Measurements from ENCODE around the gene CSNK2B. TPM values are rescaled to one million over a fixed set of nuclear protein-coding genes. Genes with fewer than 3 reads are reported as not detected.

CSNK2B gene
- total RNA-seq, 1 experiment from 2014 or later: 357 TPM

- CTCF ChIA-PET: no interaction called here
- TF ChIP-seq, protein P1, sequence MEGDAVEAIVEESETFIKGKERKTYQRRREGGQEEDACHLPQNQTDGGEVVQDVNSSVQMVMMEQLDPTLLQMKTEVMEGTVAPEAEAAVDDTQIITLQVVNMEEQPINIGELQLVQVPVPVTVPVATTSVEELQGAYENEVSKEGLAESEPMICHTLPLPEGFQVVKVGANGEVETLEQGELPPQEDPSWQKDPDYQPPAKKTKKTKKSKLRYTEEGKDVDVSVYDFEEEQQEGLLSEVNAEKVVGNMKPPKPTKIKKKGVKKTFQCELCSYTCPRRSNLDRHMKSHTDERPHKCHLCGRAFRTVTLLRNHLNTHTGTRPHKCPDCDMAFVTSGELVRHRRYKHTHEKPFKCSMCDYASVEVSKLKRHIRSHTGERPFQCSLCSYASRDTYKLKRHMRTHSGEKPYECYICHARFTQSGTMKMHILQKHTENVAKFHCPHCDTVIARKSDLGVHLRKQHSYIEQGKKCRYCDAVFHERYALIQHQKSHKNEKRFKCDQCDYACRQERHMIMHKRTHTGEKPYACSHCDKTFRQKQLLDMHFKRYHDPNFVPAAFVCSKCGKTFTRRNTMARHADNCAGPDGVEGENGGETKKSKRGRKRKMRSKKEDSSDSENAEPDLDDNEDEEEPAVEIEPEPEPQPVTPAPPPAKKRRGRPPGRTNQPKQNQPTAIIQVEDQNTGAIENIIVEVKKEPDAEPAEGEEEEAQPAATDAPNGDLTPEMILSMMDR (IDR thresholded peaks at IDR 0.05; ENCODE audit: unreplicated experiment): no peak
- no peak overlapping the region for H3K4me3 Mint-ChIP-seq (ENCODE audit: low read depth, unreplicated experiment)
- no peaks in the 10 kb centered on the region for H3K4me1 Mint-ChIP-seq (ENCODE audit: low read depth, unreplicated experiment)
- no peaks in the 10 kb centered on the region for H3K27me3 Mint-ChIP-seq (ENCODE audit: unreplicated experiment)
- H3K9me3 Mint-ChIP-seq (ENCODE audit: low read depth, unreplicated experiment): no peaks in the 10 kb centered on the region
- no peak for DNase-seq
- intact Hi-C loops (cut with micrococcal nuclease; ENCODE audit: unreplicated experiment): no loop called here
- no TSS peak for BruUV-seq (replicated peaks)
- peak overlapping the region; percentile 45 for H3K27ac Mint-ChIP-seq (ENCODE audit: unreplicated experiment)
- peaks cover 100% of the 10 kb centered on the region for H3K36me3 Mint-ChIP-seq (ENCODE audit: insufficient read depth, unreplicated experiment)
Measured at GRCh38 chr6:31633447-31633846, 32.4 kb upstream of the CSNK2B start.

DNA sequence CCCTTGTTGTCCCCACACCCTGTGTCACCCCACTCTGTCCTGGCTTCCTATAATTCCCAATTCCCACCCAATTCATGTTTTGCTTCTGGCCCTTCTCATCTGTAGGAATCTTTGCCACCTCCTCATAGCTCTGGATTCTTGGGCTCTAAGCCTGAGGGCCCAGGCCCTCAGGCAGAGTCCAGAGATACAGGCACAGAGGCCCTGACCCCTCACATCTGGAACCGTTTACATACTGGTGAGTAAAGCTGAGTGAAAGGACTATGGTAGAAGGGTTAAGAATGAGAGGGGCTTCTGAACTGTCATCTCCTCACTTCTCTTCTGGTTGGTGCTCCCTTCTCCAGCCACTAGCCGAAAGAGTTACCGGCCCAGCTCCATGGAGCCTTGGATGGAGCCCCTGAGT is 31.7 kb upstream of the CSNK2B start:
- Mint-ChIP-seq H3K4me1 (ENCODE audit: low read depth, unreplicated experiment) (no peaks in the 10 kb centered on the region), H3K36me3 (ENCODE audit: insufficient read depth, unreplicated experiment) (peaks cover 100% of the 10 kb centered on the region), H3K27me3 (ENCODE audit: unreplicated experiment) (no peaks in the 10 kb centered on the region), H3K9me3 (ENCODE audit: low read depth, unreplicated experiment) (no peaks in the 10 kb centered on the region), H3K27ac (ENCODE audit: unreplicated experiment) (no peak overlapping the region), H3K4me3 (ENCODE audit: low read depth, unreplicated experiment) (no peak overlapping the region)
- intact Hi-C loops (cut with micrococcal nuclease; ENCODE audit: unreplicated experiment): no loop called here
- BruUV-seq (replicated peaks): no TSS peak
- CTCF ChIA-PET: interaction anchor here (0.5 to 0.6 kb wide), 2 partner anchors 14 to 20 kb away, joined by 5 to 6 read pairs; no protein-coding TSS in a partner anchor
- no peak for DNase-seq
- TF ChIP-seq, protein P1 (IDR thresholded peaks at IDR 0.05; ENCODE audit: unreplicated experiment): no peak

DNA sequence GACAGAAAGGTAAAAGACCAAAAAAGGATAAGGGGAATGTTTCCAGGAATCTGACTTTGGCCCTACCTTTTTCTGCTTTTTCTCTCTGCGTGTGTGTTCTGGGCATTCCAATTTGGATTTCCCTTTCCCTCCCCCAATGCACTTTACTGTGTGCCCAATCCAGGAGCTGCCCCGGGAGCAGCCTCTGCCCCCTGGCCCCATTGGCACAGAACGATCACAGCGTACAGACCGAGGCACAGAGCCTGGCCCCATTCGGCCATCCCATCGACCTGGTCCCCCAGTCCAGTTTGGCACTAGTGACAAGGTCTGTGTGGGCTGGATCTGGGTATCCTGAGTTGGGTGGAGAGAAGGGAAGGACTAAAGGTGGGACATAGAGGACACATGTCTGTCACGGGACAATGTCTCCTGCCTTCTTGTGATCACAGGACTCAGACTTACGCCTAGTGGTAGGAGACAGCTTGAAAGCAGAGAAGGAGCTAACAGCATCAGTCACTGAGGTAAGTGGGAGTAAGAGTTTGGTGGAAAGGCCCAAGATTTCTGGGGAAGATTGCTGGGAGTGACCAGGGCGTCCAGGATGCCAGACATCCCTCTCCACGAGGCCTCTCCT is 30.8 kb upstream of the CSNK2B start:
- no peak overlapping the region for H3K27ac Mint-ChIP-seq (ENCODE audit: unreplicated experiment)
- H3K27me3 Mint-ChIP-seq (ENCODE audit: unreplicated experiment): no peaks in the 10 kb centered on the region
- TF ChIP-seq, protein P1 (IDR thresholded peaks at IDR 0.05; ENCODE audit: unreplicated experiment): no peak
- H3K4me1 Mint-ChIP-seq (ENCODE audit: low read depth, unreplicated experiment): no peaks in the 10 kb centered on the region
- peaks cover 100% of the 10 kb centered on the region for H3K36me3 Mint-ChIP-seq (ENCODE audit: insufficient read depth, unreplicated experiment)
- no peak overlapping the region for H3K4me3 Mint-ChIP-seq (ENCODE audit: low read depth, unreplicated experiment)
- intact Hi-C loops (cut with micrococcal nuclease; ENCODE audit: unreplicated experiment): no loop called here
- CTCF ChIA-PET: no interaction called here
- no peak for DNase-seq
- no peaks in the 10 kb centered on the region for H3K9me3 Mint-ChIP-seq (ENCODE audit: low read depth, unreplicated experiment)
- no TSS peak for BruUV-seq (replicated peaks)

DNA sequence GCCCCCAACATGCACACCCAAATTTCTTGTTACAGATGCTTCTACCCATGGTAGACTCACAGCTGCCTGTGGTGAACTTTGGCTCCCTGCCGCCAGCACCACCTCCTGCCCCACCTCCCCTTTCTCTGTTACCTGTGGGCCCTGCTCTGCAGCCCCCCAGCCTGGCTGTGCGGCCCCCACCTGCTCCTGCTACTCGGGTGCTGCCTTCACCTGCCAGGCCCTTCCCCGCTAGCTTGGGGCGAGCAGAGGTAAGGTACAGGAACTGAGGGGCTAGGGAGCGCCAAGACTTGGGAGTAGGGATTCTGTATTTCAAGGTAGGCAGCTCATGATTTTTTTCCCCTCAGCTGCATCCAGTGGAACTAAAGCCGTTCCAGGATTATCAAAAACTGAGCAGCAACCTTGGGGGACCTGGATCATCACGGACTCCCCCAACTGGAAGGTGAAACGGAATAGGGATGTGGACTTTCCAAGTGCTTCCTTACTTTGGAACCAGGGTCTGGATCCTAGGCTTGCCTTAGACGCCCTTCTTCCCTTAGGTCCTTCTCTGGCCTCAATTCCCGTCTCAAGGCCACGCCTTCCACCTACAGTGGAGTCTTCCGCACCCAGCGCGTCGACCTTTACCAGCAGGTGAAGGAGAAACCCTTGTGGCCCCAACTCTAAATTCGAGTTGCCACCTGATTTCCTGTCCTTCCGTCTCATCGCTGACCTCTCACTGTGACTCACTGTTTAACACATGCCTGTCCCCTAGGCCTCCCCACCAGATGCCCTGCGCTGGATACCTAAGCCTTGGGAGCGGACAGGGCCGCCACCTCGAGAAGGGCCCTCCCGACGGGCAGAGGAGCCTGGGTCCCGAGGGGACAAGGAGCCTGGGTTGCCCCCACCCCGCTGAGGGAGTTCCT is 28.9 kb upstream of the CSNK2B start:
- TF ChIP-seq, protein P1 (IDR thresholded peaks at IDR 0.05; ENCODE audit: unreplicated experiment): no peak
- BruUV-seq (replicated peaks): TSS peak; percentile 24
- CTCF ChIA-PET: interaction anchor here (2.0 kb wide), 1 partner anchor 15 kb away, joined by 6 read pairs; the partner anchor contains the start of gene PRRC2A
- intact Hi-C loops (cut with micrococcal nuclease; ENCODE audit: unreplicated experiment): no loop called here
- H3K9me3 Mint-ChIP-seq (ENCODE audit: low read depth, unreplicated experiment): no peaks in the 10 kb centered on the region
- no peak overlapping the region for H3K4me3 Mint-ChIP-seq (ENCODE audit: low read depth, unreplicated experiment)
- peaks cover 92% of the 10 kb centered on the region for H3K36me3 Mint-ChIP-seq (ENCODE audit: insufficient read depth, unreplicated experiment)
- DNase-seq: no peak
- H3K27me3 Mint-ChIP-seq (ENCODE audit: unreplicated experiment): no peaks in the 10 kb centered on the region
- H3K4me1 Mint-ChIP-seq (ENCODE audit: low read depth, unreplicated experiment): no peaks in the 10 kb centered on the region
- H3K27ac Mint-ChIP-seq (ENCODE audit: unreplicated experiment): peak overlapping the region; percentile 11
